Ramos (cell line): Measurements from ENCODE around the gene NUP42.

Experiments
- in situ Hi-C: fragments of 300-500 bp; cut with MboI; formaldehyde crosslinking; loops from one replicate; pipeline ENCODE4 v1.14.3; 2022; ENCODE audit warnings: low sequenced_read_pairs; ENCODE audit not compliant: unreplicated experiment

Gene NUP42

DNA sequence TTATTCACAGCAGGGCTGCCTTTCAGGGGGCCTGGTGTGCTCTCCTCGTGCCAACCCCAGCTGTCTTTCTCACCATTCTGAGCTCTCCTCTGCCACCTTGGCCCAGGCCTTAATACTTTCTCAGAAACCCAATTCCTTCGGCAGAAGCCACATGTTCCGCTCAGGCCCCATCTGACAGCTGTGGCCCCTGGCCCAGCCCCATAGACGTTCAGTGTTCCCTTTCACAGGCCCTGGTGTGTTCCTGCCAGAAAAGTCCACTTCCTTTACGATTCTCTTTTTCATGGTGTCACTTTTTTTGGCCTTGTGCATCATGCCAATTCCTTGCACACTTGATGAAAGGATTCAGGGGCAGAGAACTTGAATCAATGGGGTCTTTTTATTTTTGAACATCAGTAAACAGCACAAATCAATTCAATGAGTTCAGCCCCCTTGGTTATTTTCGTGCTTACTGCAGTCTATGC, 48.8 kb downstream of the NUP42 start:
- in situ Hi-C loops: no loop called here

DNA sequence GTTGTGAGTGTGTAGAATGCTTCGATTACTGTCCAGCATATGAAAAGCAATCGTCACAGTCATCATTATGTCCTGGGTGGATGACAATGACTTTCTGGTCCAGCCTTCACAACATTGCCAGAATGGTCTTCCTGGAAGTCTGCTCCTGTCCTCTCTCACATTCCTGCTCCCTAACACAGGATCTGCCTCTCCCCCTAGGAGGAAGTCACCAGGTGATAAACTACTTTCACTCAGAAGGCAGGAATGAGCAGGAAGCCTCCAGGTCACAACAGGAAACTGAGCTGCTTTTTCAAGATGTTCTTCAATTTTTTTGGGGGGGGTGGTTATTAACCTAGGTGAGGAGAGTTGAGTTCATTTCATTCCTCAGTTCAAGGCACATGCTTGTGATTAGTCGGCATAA, 51.1 kb downstream of the NUP42 start:
- in situ Hi-C loops: no loop called here

DNA sequence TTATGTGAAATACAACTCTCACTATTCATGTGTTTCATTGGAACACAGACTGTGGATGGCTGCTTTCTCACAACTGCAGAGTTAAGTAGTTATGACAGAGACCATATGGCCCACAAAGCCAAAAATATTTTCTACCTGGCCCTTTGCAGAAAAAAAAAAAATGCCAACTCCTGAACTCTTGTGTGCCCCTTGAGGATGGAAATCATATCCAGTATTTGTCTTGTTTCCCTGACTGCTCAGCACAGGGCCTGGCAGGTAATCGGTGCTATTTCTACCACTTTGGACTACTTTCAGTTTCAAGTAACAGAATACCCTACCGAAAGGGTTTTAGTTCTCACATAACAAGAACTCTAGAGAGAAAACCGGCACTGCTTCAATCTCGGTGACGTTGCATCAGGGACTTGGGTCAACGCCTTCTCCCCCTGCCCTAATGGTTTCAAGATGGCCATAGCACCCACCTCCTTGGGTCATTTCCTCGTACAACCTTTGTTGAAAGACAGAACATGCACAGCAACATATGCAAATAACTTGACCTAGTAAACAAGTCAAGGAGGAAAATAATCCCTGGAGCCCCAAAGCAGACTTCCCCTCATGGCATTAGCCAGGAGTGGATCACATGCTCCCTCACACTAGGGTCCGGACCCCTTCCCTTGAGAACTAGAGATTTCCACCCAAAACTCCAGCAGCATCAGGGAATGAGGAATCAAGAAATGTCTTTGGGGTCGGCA, 52.9 kb downstream of the NUP42 start:
- in situ Hi-C loops: no loop called here

DNA sequence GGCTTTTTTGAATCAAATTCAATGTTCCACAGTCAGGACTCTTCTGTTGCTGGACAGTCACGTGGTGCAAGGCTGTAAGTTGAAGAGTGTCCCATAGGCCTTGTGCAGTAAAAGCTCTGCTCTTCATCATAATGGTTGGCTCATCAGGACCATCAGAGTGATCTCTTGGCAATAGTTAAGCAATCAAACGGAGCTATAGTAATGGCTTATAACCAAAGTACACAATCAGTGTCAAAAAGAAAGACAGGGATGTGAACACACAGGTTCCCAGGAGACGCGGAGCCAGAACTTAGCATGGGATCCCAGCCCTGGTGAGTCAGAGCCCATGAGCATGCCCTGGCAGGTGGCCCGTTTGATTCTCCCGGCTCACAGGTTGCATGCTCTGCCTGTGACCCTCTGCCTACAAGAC, 54.0 kb downstream of the NUP42 start:
- in situ Hi-C loops: no loop called here

DNA sequence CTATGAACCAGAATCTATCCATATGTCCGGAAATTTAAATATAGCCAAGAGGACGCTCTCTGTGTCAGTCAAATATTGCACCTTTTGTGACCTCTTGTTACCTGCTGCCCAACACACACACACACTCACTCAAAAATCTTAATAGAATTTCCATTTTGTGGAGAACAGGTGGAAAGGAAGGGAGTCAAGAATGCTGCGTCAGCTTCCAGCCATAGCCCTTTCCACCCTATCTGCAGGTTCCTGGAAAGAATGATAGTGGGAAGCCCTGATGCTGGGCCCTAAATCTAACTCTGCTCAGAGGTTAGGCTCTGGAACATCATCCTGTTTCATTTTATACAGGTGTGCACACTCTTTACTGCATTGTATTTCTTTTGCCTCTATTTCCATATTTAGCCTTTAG, 55.2 kb downstream of the NUP42 start:
- in situ Hi-C loops: no loop called here

DNA sequence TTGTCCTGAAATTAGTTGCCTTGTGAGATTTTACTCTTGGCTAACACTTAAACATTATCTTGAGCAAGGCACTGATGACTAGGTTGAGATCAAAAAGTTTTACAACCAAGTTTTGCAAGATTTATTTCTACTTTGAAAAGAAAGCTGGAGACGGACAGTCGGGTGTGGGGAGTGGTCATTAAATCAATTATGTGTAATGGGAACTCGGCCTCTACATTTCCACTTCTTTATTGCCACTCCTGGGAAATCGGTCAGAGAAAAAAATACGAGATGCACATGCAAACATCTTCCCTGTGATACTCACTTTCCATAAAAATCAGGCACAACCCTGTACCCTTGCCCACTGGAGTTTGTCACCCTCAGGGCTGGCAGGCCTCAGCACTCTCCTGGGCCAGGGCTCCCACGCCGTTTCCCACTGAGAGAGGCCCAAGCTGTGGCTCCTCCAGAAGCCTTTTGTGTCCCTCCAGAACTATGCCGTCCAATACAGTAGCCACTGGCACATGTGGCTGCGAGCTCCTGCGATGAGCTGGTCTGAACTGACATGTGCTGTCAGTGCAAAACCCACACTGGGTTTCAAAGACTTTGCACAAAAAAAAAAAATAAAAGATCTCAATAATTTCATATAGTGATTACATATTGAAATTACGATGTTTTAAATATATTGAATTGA, 57.3 kb downstream of the NUP42 start:
- in situ Hi-C loops: no loop called here

DNA sequence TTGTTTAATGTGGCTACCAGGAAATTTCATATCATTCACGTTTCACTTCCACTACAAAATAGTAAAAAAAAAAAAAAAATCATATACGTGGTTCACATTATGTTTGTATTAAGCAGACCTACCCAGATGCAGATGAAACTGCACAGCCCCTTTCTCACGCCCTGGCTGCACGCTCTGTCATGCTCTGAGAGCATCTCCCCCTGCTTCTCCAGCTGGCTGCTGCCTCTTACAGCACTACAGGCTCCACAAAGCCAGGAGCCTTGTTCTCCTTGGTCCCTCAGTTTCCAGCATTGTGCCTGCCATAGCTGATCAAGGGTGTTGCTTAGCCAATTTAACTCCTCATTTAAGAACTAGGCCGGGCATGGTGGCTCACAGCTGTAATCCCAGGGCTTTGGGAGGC, 57.9 kb downstream of the NUP42 start:
- in situ Hi-C loops: no loop called here

DNA sequence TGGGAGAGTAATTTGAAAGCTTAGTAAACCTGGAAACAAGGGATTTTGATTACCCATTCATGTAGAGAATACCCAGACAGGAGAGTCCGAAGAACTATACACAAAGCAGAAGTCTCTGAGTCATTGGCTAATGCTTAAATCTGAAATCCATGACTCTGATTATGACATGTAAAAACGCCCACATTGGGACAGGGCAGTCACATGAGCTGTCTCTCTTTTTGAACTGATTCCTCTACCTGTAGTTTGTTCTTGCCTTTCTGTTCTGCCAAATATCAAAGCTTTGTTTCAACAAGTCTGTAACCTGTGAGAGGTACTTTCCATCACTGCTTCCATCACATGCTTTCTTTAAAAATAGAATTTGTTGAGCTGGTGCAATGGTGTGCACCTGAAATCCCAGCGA, 60.5 kb downstream of the NUP42 start:
- in situ Hi-C loops: no loop called here

DNA sequence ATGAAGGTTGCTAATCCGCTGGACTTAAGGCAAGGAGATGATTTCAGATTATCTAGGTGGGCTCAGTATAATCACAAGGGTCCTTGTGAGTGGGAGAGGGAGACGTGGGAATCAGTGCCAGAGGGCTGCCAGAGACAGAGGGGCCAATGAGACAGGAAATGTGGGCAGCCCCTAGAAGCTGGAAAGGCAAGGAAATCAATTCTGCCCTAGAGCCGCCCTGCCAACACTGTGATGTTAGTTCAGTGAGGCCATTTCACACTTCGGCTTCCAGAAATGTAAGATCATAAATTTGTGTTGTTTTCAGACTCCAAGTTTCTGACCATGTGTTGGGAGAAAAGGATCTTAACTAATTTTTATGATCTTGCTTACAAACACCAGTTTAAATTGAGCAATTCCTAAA, 61.1 kb downstream of the NUP42 start:
- in situ Hi-C loops: no loop called here

DNA sequence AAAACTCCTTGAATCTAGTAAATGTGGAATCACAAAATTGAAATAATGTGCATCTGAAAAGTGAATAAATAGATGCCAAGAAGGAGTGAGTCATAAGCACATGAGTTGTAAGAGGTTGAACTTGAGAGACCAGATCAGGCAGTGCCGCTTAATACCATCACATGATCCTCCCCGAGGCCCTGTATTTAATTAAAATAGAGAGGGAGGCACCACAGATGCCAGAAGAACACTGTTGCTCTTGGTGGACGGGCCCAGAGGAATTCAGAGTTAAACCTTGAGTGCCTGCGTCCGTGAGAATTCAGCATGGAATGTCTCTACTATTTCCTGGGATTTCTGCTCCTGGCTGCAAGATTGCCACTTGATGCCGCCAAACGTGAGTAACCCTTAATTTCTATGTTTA, 64.7 kb downstream of the NUP42 start, which contains the start of gene GPNMB:
Gene GPNMB, plus strand, starts transcription at position 221 of the 400 bp plus-strand sequence. Its CDS starts 83 bp downstream, at position 304.
- in situ Hi-C loops: no loop called here

DNA sequence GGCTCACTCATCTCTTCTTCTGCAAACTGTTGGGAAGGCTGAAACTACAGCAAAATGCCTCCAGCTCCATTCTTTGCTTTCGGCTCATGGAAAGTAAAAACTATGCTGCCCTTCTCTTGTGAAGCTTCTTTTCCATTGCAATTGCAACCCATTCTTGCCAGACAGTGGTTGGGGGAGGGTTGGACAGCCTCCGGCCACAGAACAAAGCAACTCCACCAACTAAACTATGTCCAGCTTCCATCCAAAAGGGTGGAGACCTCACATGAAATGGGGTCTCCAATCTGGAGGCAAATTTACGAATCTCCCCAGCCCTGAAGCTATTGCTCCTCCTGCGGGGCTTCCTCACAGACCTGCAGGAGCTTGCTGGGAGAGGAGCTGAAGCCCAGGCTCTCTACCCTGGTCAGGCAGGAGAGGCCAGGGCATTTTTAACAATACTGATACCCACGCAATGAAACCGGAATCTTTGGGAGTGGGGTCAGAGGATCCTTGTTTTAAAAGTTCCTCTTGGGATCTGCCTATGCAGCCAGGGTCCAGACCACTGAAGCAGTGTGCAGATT, 65.3 kb downstream of the NUP42 start:
- in situ Hi-C loops: no loop called here

DNA sequence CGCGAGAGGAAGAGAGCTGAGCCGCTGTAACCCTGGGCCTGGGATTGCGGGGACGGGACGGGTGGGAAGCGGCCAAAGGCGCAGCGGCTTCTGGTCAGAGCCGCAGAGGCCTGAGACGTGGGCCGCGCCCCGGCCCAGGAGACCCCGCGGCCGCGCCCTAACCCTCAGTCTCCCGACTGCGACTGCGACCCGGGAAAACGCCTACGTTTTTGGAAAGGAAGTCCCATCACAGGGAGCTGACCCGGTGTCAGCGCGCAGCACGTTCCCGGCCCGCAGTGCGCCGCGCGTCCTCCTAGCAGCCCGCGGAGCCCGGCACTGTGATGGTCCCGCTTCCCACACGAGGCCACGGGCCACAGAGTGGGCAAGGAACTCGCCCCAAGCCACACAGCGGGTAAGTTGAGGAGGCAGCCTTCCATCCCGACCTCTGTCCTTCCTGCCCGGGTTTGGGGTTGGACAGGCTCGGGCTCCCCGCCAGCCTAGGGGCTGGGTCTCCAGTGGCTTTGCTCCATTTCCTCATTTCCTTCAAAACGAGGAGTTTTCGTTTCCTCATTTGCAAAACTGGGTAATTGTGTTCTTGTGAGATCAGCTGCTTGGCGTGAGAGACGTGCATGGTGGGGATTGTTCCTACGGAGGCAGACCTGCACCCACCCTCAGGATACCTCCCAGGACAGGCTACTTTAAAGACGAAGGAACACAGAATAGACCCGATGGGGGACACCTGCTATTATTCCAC, 65.9 kb downstream of the NUP42 start:
- in situ Hi-C loops: no loop called here

DNA sequence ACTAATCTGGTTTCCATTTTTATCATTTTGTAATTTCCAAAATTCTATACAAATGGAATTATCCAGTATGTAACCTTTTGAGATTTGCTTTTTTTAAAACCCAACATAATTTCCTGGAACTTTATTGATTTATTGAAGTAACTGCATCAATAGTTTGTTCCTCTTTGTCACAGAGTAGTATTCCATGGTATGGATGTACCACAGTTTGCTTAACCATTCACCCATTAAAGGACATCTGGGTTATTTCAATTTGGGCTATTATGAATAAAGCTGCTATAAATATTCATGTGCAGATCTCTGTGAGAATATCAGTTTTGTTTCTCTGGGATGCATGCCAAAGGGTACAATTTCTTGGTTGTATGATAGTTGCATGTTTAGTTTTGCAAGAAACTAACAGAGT, 67.6 kb downstream of the NUP42 start:
- in situ Hi-C loops: no loop called here
